HepG2 (cell line): ENCODE measurements around the gene MACROH2A1.

Experiments
- BRF2 ChIP-seq: sonication (generic); formaldehyde crosslinking; IDR thresholded peaks from 2 replicates; pipeline ENCODE4 v1.8.1; 2022; ENCODE audit warnings: mild to moderate bottlenecking, missing genetic modification reagents
- CTCF ChIP-seq: sonication (generic); formaldehyde crosslinking; IDR thresholded peaks from 2 replicates; pipeline ENCODE4 v1.5.0; 2020; ENCODE audit warnings: mild to moderate bottlenecking, missing genetic modification reagents, moderate library complexity
- EP300 ChIP-seq, 3 experiments: sonication (generic) in 1 of 3; formaldehyde crosslinking in 1 of 3; IDR thresholded peaks; 2 replicates each; pipeline versions ENCODE4 v1.5.1 to v1.6.1; 2011 to 2020; ENCODE audit warnings: low read depth in 2 of 3, low read length in 2 of 3, borderline replicate concordance in 1 of 3, improper control_type of control experiment in 1 of 3, mild to moderate bottlenecking in 1 of 3, missing genetic modification reagents in 1 of 3, moderate library complexity in 1 of 3
- MTERF4 ChIP-seq: sonication (generic); formaldehyde crosslinking; IDR thresholded peaks from 2 replicates; pipeline ENCODE4 v1.8.0; 2023; ENCODE audit warnings: mild to moderate bottlenecking, missing genetic modification reagents
- MTF1 ChIP-seq: sonication (generic); formaldehyde crosslinking; IDR thresholded peaks from 2 replicates; pipeline ENCODE4 v1.5.0; 2020; ENCODE audit warnings: missing genetic modification reagents
- NFE2L1 ChIP-seq: sonication (generic); formaldehyde crosslinking; IDR thresholded peaks from 2 replicates; pipeline ENCODE4 v1.4.0; 2020; ENCODE audit warnings: missing genetic modification reagents, mild to moderate bottlenecking, borderline replicate concordance
- NPAS2 ChIP-seq: sonication (generic); formaldehyde crosslinking; IDR thresholded peaks from 2 replicates; pipeline ENCODE4 v1.8.0; 2022; ENCODE audit warnings: mild to moderate bottlenecking, missing genetic modification reagents, borderline replicate concordance
- NR0B2 ChIP-seq: sonication (generic); formaldehyde crosslinking; IDR thresholded peaks from 2 replicates; pipeline ENCODE4 v1.4.0; 2020; ENCODE audit warnings: mild to moderate bottlenecking, missing genetic modification reagents
- POLR2AphosphoS2 ChIP-seq: IDR thresholded peaks from 2 replicates; pipeline ENCODE4 v1.6.1; 2011; ENCODE audit warnings: low read depth, low read length, improper control_type of control experiment
- POLR2AphosphoS5 ChIP-seq: IDR thresholded peaks from 2 replicates; pipeline ENCODE4 v1.6.1; 2012; ENCODE audit warnings: low read depth, low read length
- RAD21 ChIP-seq: fragments of 450-650 bp; formaldehyde crosslinking; IDR thresholded peaks from 2 replicates; pipeline ENCODE4 v1.5.0; 2020; ENCODE audit warnings: mild to moderate bottlenecking
- THAP8 ChIP-seq: sonication (generic); formaldehyde crosslinking; IDR thresholded peaks from 2 replicates; pipeline ENCODE4 v1.5.1; 2020; ENCODE audit warnings: missing genetic modification reagents, mild to moderate bottlenecking, borderline replicate concordance
- ZNF629 ChIP-seq: sonication (generic); formaldehyde crosslinking; conservative IDR thresholded peaks from 2 replicates; pipeline ENCODE4 v1.5.0; 2020; ENCODE audit warnings: missing genetic modification reagents

- TF ChIP-seq POLR2AphosphoS2 (no peak), THAP8 (no peak), MTERF4 (CRISPR knock-in tag) (no peak), POLR2AphosphoS5 (no peak), BRF2 (no peak), RAD21 (CRISPR knock-in tag) (no peak), NPAS2 (CRISPR knock-in tag) (no peak), CTCF (CRISPR knock-in tag) (no peak), MTF1 (CRISPR knock-in tag) (no peak), EP300 (IDR thresholded peaks at IDR 0.05; ENCODE audit: low read depth in 2 of 2, low read length in 2 of 2) (no peak), EP300 (CRISPR knock-in tag; IDR thresholded peaks at IDR 0.05; ENCODE audit: borderline replicate concordance) (no peak), NR0B2 (CRISPR knock-in tag) (no peak), NFE2L1 (CRISPR knock-in tag) (no peak), ZNF629 (CRISPR knock-in tag) (no peak)
These were observed 85.6 kb downstream of the MACROH2A1 start for GRCh38 chr5:135313405-135313804.
